Right atrium auricular region (tissue), 2 donors: ENCODE data around the gene PLXNA2. TPM values are rescaled to one million over a fixed set of nuclear protein-coding genes. Genes with fewer than 3 reads are reported as not detected.

ENCODE experiments used
- DNase-seq: peaks from one replicate; pipeline ENCODE4 v3.0.0-alpha.2; 2019; ENCODE audit warnings: low spot score
- H3K27ac ChIP-seq, 2 donors: fragments of 200-600 bp; sonication (generic); 1 replicate in 1 of 2; 2 replicates in 1 of 2; pipeline ENCODE4 v1.5.1; 2016 to 2019
- H3K27me3 ChIP-seq, 2 donors: fragments of 200-600 bp; sonication (generic); one replicate each; pipeline versions ENCODE4 v1.5.1 to v1.6.0; 2017 to 2019
- H3K36me3 ChIP-seq: fragments of 200-600 bp; sonication (generic); one replicate; pipeline ENCODE4 v1.5.1; 2016
- H3K4me1 ChIP-seq, 2 donors: fragments of 200-600 bp; sonication (generic); one replicate each; pipeline versions ENCODE4 v1.5.1 to v1.6.0; 2017 to 2019
- H3K4me3 ChIP-seq, 2 donors: fragments of 200-600 bp; sonication (generic); 1 replicate in 1 of 2; 2 replicates in 1 of 2; pipeline ENCODE4 v1.5.1; 2017 to 2019; ENCODE audit warnings: mild to moderate bottlenecking in 1 of 2, moderate library complexity in 1 of 2
- H3K9me3 ChIP-seq, 2 donors: fragments of 200-600 bp; sonication (generic); one replicate each; pipeline ENCODE4 v1.5.1; 2019
- total RNA-seq, 2 donors: library from RNA; depleted of rRNA; stranded (reverse); fragments of >200 nt; gene quantifications; one replicate each; pipeline ENCODE4 v1.1.0, GENCODE V29; 2016
- TF ChIP-seq, protein P1 (sequence below), 2 donors: fragments of 200-600 bp; sonication (generic); IDR thresholded peaks; one replicate each; pipeline ENCODE4 v1.5.1; 2019; ENCODE audit warnings: antibody characterized with exemption in 2 of 2

The PLXNA2 gene
- total RNA-seq, 2 donors from 2014 or later, result 10.8 to 23.8 TPM

GRCh38 chr1:208261874-208262273, 17.7 kb upstream of the PLXNA2 start:
- no peaks in the 10 kb centered on the region for H3K4me1 ChIP-seq
- TF ChIP-seq, protein P1, sequence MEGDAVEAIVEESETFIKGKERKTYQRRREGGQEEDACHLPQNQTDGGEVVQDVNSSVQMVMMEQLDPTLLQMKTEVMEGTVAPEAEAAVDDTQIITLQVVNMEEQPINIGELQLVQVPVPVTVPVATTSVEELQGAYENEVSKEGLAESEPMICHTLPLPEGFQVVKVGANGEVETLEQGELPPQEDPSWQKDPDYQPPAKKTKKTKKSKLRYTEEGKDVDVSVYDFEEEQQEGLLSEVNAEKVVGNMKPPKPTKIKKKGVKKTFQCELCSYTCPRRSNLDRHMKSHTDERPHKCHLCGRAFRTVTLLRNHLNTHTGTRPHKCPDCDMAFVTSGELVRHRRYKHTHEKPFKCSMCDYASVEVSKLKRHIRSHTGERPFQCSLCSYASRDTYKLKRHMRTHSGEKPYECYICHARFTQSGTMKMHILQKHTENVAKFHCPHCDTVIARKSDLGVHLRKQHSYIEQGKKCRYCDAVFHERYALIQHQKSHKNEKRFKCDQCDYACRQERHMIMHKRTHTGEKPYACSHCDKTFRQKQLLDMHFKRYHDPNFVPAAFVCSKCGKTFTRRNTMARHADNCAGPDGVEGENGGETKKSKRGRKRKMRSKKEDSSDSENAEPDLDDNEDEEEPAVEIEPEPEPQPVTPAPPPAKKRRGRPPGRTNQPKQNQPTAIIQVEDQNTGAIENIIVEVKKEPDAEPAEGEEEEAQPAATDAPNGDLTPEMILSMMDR (IDR thresholded peaks at IDR 0.05), result no peak

DNA sequence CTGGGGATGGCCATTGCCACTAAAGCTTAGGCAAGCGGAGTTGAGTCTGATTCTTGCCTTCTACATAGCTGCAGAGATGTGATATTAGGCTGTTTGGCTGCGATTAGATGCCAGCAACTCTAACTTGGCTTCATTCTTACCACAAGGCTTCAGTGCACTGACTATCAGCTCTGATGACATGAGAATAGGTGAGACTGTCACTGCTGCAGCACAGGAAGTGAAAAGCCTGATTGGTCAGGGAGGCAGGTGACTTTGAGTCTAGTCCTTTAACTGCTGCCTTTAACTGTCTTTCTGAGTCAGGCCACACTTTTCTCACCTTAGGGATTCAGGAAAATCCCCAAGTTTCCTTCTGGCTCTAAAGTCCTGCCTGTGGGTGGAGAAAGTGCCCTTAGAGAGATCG, 14.1 kb upstream of the PLXNA2 start:
- TF ChIP-seq, protein P1 (IDR thresholded peaks at IDR 0.05), result no peak
- Histone ChIP-seq H3K9me3 (peaks cover 0 to 10% of the 10 kb centered on the region in 2 donors), H3K27ac (no peak overlapping the region), H3K27me3 (no peaks in the 10 kb centered on the region), H3K36me3 (no peaks in the 10 kb centered on the region), H3K4me1 (no peaks in the 10 kb centered on the region), H3K4me3 (no peak overlapping the region)
- no peak for DNase-seq

More at GRCh38 chr1:208261874-208262273, 17.7 kb upstream of the PLXNA2 start:
- Histone ChIP-seq H3K27me3 (no peaks in the 10 kb centered on the region), H3K4me3 (no peak overlapping the region), H3K9me3 (peaks cover 0 to 10% of the 10 kb centered on the region in 2 donors), H3K27ac (no peak overlapping the region), H3K36me3 (no peaks in the 10 kb centered on the region)
- DNase-seq, result no peak

GRCh38 chr1:208257351-208257750, 13.2 kb upstream of the PLXNA2 start:
- DNase-seq, result no peak
- no peaks in the 10 kb centered on the region for H3K27me3 ChIP-seq
- H3K9me3 ChIP-seq, result peaks cover 0 to 10% of the 10 kb centered on the region in 2 donors
- H3K4me1 ChIP-seq, result no peaks in the 10 kb centered on the region
- no peaks in the 10 kb centered on the region for H3K36me3 ChIP-seq
- H3K4me3 ChIP-seq, result no peak overlapping the region
- TF ChIP-seq, protein P1 (IDR thresholded peaks at IDR 0.05), result no peak
- no peak overlapping the region for H3K27ac ChIP-seq

DNA sequence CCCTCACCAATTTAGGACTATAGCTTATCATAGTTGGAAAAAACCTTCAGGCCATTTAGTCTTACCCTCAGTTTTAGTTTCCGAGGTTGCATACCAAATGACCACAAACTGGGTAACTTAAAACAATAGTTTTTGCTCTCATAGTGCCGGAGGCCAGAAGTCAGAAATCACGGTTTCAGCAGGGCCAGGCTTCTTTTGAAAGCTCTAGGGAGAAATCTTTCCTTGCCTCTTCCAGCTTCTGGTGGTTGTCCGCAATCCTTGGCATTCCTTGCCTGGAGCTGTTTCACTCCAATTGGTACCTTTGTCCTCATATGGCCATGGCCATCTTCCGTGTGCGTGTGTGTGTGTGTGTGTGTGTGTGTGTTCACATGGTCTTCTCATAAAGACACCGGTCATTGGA, 12.4 kb upstream of the PLXNA2 start:
- TF ChIP-seq, protein P1 (IDR thresholded peaks at IDR 0.05), result no peak
- no peaks in the 10 kb centered on the region for H3K36me3 ChIP-seq
- H3K4me3 ChIP-seq, result no peak overlapping the region
- H3K27me3 ChIP-seq, result no peaks in the 10 kb centered on the region
- no peak for DNase-seq
- peaks cover 0 to 10% of the 10 kb centered on the region in 2 donors for H3K9me3 ChIP-seq
- no peak overlapping the region for H3K27ac ChIP-seq
- no peaks in the 10 kb centered on the region for H3K4me1 ChIP-seq

DNA sequence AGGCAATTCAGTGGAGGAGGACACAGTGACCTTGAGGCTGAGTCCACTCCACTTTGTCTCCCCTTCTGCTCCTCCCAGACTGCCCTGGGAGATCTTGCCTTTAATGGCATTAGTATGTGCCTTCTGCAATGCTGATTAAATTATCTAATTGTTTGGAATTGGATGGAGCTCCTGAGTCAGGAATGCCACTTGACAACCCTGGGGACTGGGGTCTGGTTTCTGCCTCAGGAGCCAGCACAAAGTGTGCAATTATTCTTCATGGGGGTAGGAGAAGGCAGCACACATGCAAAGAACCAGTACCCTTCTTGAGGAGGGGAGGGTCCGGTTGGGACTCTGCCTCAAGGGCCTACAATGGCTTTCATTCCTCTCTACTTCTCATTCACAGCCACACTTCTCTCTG, 11.9 kb upstream of the PLXNA2 start:
- TF ChIP-seq, protein P1 (IDR thresholded peaks at IDR 0.05), result no peak
- no peak overlapping the region for H3K4me3 ChIP-seq
- H3K36me3 ChIP-seq, result no peaks in the 10 kb centered on the region
- no peak for DNase-seq
- H3K4me1 ChIP-seq, result no peaks in the 10 kb centered on the region
- H3K27me3 ChIP-seq, result no peaks in the 10 kb centered on the region
- H3K9me3 ChIP-seq, result peaks cover 0 to 10% of the 10 kb centered on the region in 2 donors
- H3K27ac ChIP-seq, result no peak overlapping the region

- H3K36me3 ChIP-seq, result no peaks in the 10 kb centered on the region
- H3K27ac ChIP-seq, result no peak overlapping the region
- no peak overlapping the region for H3K4me3 ChIP-seq
- no peaks in the 10 kb centered on the region for H3K27me3 ChIP-seq
- no peaks in the 10 kb centered on the region for H3K4me1 ChIP-seq
- DNase-seq, result no peak
- TF ChIP-seq, protein P1 (IDR thresholded peaks at IDR 0.05), result no peak
- H3K9me3 ChIP-seq, result no peaks in the 10 kb centered on the region
These were observed 10.7 kb upstream of the PLXNA2 start for GRCh38 chr1:208254862-208255261.
